Lower leg skin (tissue), 4 donors: ENCODE measurements around the gene PTPRN2. TPM values are rescaled to one million over a fixed set of nuclear protein-coding genes. Genes with fewer than 3 reads are reported as not detected.

Experiments
- DNase-seq, 2 donors: peaks; one replicate each; pipeline ENCODE4 v3.0.0-alpha.2; 2019; ENCODE audit warnings: low spot score in 2 of 2
- H3K4me3 ChIP-seq: fragments of 200-600 bp; sonication (generic); 2 replicates; pipeline ENCODE4 v1.5.1; 2017; ENCODE audit warnings: mild to moderate bottlenecking, low read depth; ENCODE audit not compliant: poor library complexity, severe bottlenecking
- POLR2A ChIP-seq, 2 donors: fragments of 450-650 bp; IDR thresholded peaks; one replicate each; pipeline ENCODE4 v1.6.1; 2016 to 2017; ENCODE audit warnings: antibody characterized with exemption in 2 of 2, mild to moderate bottlenecking in 1 of 2, moderate library complexity in 1 of 2
- WGBS, 2 donors: methylation state at CpG; one replicate each; pipeline ENCODE4 v1.1.5; 2018; 5-methylcytosine and 5-hydroxymethylcytosine counted together
- intact Hi-C: fragments of 100-400 bp; cut with DNase I; formaldehyde crosslinking; loops from one replicate; pipeline ENCODE4 v1.15.0; 2023; ENCODE audit warnings: low total_unique reads
- total RNA-seq, 4 donors: library from RNA; depleted of rRNA; stranded (reverse); fragments of >200 nt; gene quantifications; one replicate each; pipeline ENCODE4 v1.1.0, GENCODE V29; 2016
- TF ChIP-seq, protein P1 (sequence below), 3 donors: fragments of 450-650 bp; IDR thresholded peaks; one replicate each; pipeline ENCODE4 v1.5.1; 2016; ENCODE audit warnings: antibody characterized with exemption in 3 of 3, mild to moderate bottlenecking in 3 of 3, moderate library complexity in 2 of 3

PTPRN2 gene
- total RNA-seq, 4 donors from 2014 or later: 0.11 to 1.6 (median 0.92) TPM

DNA sequence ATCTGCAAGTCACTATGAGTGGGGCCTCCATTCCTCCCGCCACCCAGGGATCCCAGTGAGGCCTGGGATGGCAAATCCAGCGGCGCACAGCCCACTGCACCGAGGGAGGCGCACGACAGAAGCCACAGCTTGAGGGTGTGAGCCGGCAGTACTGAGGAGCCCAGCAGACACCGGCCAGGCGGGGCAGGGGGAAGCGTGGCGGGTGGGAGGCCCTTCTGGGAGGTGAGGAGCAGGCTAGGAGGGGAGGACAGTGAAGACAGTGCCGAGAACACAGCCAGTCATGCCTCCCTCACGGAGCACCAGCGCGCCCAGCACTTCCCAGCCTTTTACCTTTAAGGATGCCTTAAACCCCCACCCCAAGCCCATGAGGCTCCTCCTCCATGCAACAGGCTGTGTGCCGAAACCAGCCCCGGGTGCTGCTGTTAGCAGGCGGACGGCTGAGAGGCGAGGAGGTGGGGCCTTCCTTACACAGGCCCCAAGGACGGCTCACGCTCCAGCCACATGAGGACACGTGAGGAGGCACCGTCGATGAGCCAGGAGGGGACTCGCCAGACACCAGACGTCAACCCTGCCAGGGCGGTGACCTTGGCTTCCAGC is 258.5 kb downstream of the PTPRN2 start:
- intact Hi-C loops: no loop called here
- WGBS, 2 donors: 77 to 79% methylated on average over 26 to 28 of the region's 28 CpGs
- DNase-seq: no peak

DNA sequence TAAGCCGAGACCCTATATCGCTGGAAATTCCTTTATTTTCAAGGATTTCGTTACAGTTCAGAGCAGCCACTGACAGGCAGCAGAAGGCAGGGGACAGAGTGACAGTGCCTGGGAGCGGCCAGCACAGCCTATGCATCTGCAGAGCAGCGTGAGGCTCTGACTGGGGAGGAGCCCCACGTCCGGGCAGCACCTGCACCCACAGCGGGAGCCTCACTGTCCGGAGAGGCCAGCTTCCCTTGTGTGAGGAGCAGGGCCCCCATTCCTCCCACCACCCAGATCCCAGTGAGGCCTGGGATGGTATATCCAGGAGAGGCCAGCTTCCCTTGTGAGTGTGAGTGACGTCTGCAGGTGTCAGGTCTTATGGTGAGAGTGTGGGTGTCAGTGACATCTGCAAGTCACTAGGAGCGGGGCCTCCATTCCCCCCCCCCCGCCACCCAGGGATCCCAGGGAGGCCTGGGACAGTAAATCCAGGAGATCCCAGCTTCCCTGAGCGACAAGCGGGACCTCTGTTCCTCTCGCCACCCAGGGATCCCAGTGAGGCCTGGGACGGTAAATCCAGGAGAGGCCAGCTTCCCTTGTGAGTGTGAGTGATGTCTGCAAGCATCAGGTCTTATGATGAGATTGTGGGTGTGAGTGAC is 259.1 kb downstream of the PTPRN2 start:
- 70 to 83% methylated on average over 14 to 16 of the region's 16 CpGs for WGBS, 2 donors
- TF ChIP-seq, protein P1, sequence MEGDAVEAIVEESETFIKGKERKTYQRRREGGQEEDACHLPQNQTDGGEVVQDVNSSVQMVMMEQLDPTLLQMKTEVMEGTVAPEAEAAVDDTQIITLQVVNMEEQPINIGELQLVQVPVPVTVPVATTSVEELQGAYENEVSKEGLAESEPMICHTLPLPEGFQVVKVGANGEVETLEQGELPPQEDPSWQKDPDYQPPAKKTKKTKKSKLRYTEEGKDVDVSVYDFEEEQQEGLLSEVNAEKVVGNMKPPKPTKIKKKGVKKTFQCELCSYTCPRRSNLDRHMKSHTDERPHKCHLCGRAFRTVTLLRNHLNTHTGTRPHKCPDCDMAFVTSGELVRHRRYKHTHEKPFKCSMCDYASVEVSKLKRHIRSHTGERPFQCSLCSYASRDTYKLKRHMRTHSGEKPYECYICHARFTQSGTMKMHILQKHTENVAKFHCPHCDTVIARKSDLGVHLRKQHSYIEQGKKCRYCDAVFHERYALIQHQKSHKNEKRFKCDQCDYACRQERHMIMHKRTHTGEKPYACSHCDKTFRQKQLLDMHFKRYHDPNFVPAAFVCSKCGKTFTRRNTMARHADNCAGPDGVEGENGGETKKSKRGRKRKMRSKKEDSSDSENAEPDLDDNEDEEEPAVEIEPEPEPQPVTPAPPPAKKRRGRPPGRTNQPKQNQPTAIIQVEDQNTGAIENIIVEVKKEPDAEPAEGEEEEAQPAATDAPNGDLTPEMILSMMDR (IDR thresholded peaks at IDR 0.05): no peak
- TF ChIP-seq POLR2A (IDR thresholded peaks at IDR 0.05): no peak
- intact Hi-C loops: no loop called here
- H3K4me3 ChIP-seq: no peak overlapping the region
- DNase-seq: no peak

More for the DNA sequence above, 258.5 kb downstream of the PTPRN2 start:
- TF ChIP-seq POLR2A (IDR thresholded peaks at IDR 0.05): no peak
- TF ChIP-seq, protein P1 (IDR thresholded peaks at IDR 0.05): no peak
- H3K4me3 ChIP-seq: no peak overlapping the region

DNA sequence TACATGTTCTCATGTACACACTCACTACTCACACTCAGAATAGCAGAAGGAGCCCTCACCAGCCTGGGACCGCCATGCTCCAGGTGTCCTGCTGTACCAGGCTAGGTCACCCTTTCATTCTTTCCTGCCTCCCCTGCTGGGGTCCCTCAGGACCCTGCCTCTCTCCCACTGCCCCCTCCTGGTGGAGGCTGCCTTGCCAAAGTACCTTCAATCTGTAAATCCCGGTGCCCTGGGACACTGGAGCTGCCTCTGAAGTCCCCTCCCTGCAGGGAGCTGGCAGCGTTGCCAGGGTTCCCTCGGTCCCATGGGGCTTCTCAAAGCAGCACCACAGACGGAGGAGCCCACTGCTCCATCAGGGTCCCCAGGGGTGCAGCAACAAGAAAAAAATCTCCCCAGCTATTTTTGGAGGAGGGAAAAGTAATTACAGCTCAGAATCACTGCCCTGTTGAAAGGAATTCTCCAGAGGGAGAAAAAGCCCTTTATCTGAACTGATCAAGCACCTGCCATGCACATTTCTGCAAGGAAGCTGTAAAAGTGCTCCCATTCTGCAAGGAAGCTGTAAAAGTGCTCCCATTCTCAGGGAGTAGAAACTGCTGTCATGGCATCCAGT is 259.9 kb downstream of the PTPRN2 start:
- intact Hi-C loops: no loop called here
- DNase-seq: no peak
- H3K4me3 ChIP-seq: no peak overlapping the region
- TF ChIP-seq, protein P1 (IDR thresholded peaks at IDR 0.05): no peak
- no peak for TF ChIP-seq POLR2A (IDR thresholded peaks at IDR 0.05)
- 46 to 54% methylated on average over 5 of the region's 5 CpGs for WGBS, 2 donors

DNA sequence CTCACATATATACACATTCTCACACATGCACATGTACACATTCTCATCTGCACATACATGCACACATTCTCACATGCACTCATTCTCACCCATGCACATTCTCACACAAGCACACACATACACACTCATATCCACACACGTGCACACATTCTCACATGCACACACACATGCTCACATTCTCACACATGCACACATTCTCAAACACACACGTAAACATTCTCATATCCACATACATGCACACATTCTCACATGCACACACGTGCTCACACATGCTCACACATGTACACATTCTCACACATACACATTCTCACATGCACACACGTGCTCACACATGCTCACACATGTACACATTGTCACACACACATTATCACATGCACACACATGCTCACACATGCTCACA is 260.6 kb downstream of the PTPRN2 start:
- TF ChIP-seq, protein P1 (IDR thresholded peaks at IDR 0.05): no peak
- no peak for TF ChIP-seq POLR2A (IDR thresholded peaks at IDR 0.05)
- DNase-seq: no peak
- WGBS, 2 donors: 88 to 90% methylated on average over 4 of the region's 4 CpGs
- intact Hi-C loops: no loop called here
- no peak overlapping the region for H3K4me3 ChIP-seq

DNA sequence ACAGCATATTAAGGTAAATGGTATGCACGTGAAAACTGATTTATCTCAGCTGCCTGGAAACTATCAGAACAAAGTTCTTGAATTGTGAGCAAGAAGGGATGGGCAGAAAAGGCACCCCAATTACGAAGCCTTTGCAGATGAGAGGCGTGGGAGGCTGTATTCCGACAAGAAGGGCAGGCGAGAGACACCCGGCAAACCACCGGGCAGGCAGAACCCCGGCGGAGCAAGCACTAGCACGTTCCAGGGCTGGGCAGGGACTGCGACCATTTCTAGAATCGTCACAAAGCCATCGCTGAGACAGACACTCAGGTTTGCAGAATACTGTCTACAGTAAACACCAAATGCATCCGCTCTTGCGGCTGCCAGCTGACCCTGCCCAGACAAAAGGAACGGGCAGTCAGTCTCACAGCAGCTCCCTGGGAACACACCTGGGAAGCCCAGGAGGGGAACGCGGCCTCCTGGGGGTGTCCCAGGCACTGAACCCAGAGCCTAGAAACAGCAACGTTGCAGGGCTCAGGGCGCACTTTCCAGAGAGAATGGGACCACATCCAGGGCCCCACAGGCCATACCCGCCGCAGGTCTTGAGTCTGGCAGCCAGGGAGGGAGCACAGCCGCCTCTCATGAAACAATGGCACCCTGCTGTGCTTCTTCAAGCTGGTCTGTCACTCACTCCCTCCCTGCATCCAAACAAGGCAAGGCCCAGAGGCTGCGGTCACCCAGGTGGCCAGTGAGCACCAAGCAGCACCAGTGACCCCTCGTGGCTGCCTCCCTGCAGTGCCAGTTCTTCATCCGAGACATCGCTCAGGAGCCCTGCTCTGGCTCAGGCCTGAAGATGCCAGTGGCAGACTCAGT is 261.9 kb downstream of the PTPRN2 start:
- DNase-seq: no peak
- no peak overlapping the region for H3K4me3 ChIP-seq
- intact Hi-C loops: no loop called here
- WGBS, 2 donors: 34 to 50% methylated on average over 23 to 25 of the region's 27 CpGs
- TF ChIP-seq, protein P1 (IDR thresholded peaks at IDR 0.05): no peak
- TF ChIP-seq POLR2A (IDR thresholded peaks at IDR 0.05): no peak
